Hepatic stellate cell (primary cell): ENCODE measurements around the gene FDCSP.
A peak's percentile ranks its signal among the peaks of the same experiment; 100 is the strongest.
"Not testable (repeated sequence)": the region's sequence is repeated elsewhere in the genome, so short reads cannot be mapped to it uniquely, and the experiment has no call there.

Experiments
- DNase-seq: peaks from one replicate; pipeline ENCODE4 v3.0.0; 2011; ENCODE audit warnings: low spot score

Gene FDCSP

GRCh38 chr4:70225824-70226223 lies at the start of gene FDCSP:
Gene FDCSP, plus strand, starts transcription at chr4:70226124. Its CDS starts 5,071 bp downstream, at chr4:70231195.
- DNase-seq: no peak

- no peak for DNase-seq
Measured at GRCh38 chr4:70177090-70177489, 48.8 kb upstream of the FDCSP start.

DNA sequence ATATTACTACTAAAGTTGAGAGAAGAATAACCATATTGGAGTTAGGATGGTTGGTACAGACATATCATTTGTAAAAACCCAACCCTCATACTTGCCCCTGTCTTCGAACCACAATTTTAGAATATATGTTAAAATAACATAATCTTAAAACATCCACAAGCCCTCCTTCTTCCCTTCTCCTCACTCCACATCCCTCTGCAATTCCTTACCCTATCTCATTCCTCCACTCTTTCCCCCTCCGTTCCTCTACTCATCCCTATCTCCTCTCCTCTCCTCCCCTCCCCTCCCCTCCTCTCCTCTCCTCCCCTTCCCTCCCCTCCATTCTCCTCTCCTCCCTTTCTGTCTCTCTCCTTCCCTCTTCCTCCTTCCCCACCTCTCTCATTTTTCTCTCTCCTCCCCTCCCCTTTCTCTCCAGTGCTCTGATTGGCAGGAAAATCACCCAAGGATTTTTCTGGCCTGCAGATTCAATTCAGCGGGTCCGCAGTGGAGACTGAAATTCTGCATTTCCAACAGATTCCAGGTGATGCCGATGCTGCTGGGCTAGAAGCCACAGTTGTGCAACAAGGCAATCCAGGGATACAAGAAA lies 47.8 kb upstream of the FDCSP start:
- DNase-seq: no peak

DNA sequence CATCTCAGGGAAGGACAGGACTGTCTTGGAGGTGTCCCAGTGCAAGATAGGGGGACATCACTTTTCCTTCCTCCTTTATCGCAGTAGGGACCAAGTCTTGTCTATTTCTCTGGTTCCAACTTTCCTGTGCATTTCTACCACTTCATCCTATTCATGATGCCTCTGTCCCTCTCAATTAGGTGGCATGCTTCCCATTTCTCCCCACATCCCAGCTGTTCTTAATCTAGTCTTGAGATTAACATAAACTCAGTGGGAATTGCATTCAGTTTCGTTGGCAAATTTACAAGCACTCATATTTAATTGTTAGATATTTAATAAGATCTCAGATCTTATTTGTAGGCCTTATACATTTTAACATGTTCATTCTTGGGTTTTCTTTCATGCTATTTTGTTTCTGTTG lies 46.1 kb upstream of the FDCSP start:
- DNase-seq: no peak

DNA sequence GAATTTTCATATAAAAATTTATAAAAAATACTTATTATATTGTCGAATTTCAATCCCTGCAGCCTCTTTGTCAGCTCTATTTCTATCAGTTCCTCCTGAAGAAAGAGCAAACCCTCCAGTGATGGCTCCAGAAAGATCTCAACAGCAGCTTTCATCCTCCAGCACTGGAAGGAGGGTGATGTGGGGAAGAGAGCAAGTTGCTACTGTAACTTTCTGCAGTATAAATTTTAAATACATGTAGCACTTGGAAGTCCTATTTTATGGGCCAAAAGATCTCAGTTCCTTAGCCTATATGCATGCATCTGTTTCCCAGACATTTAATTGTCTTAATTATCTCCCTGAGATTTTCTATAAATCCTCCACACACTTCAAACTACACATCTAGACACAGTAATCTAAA lies 44.1 kb upstream of the FDCSP start:
- no peak for DNase-seq

DNA sequence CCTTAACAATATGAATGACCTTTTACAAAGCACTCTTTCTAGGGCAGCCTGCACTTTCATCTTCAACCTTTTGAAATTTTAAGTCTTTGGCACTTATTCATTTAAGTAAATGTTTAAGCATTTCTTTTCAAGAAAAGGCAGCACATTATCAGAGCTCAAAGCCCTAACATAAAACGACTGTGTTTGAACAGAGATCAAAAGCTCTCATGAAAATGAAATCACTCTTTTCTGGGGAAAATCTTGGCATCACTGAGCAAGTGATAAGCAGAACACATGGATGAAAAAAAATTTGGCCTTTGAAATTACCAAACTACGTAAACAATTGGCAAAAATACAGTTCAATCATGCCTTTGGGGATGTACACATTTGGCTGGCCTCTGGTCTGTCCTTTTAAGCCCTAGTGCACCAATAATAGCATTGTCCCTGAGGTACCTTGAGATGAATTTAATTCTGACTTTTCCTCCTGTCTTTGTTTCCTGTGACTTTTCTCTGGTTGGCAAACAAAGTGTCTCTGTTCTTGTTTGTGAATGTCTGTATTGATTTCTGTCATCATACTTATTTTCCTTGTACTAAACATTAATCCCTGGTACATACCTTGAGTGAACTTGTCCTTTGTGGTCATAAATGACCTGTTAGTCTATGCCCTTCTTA lies 43.3 kb upstream of the FDCSP start:
- no peak for DNase-seq

- DNase-seq: peak; percentile 1
Measured at GRCh38 chr4:70183168-70183939, 42.6 kb upstream of the FDCSP start.

DNA sequence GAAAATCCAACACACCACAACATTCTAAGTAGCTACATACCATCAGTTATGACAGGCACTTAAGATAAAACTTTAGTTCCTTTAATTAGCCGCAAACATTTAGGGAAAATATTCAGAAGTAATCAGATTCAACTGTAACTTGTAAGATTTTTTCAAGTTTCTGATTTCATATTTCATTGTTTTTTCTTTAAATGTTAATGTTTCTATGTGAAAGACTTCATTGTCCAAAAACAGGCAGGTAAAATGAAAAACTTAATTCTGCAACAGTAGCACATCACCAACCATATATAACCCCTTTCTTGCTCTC lies 42.0 kb upstream of the FDCSP start:
- no peak for DNase-seq

GRCh38 chr4:70187216-70187615 lies 38.7 kb upstream of the FDCSP start:
- DNase-seq: no peak

GRCh38 chr4:70190579-70190978 lies 35.3 kb upstream of the FDCSP start:
- DNase-seq: no peak

DNA sequence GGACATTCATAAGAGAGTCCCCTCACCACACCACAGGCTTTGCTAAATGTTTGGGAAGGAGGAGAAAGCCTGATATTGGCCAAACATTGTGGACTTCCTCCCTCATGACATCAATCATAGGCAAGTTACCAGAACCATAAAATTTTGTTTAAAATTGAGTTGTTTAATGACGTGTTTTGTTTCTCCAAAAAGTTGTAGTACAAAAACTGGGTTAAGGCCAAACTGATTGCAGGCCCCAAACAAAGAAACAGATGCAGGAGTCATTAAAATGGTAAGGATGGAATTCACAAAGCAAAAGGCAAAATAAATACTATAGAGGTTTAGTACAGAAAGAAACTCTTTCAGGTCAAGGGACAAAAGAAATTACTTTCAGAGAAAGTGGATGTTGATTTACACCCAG lies 34.3 kb upstream of the FDCSP start:
- DNase-seq: no peak

GRCh38 chr4:70192895-70193294 lies 33.0 kb upstream of the FDCSP start:
- no peak for DNase-seq

- DNase-seq: no peak
Measured at GRCh38 chr4:70195425-70195824, 30.5 kb upstream of the FDCSP start, which contains the start of gene ODAM. Gene ODAM, plus strand, starts transcription at chr4:70195725. Its CDS starts 819 bp downstream, at chr4:70196544.

GRCh38 chr4:70196857-70197256 lies 29.1 kb upstream of the FDCSP start:
- no peak for DNase-seq

- no peak for DNase-seq
Measured at GRCh38 chr4:70197842-70198241, 28.1 kb upstream of the FDCSP start.

- no peak for DNase-seq
Measured at GRCh38 chr4:70203601-70204000, 22.3 kb upstream of the FDCSP start.

DNA sequence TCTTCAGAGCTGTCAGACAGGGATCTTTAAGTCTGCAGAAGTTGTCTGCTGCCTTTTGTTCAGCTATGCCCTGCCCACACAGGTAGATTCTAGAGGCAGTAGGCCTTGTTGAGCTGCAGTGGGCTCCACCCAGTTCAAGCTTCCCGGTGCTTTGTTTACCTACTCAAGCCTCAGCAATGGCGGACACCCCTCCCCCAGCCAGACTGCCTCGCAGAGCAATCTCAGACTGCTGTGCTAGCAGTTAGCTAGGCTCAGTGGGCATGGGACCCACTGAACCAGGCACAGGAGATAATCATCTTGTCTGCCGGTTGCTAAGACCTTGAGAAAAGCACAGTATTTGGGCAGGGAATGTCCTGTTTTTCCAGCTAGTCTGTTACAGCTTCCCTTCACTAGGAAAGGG lies 13.2 kb upstream of the FDCSP start:
- not testable (repeated sequence) for DNase-seq

GRCh38 chr4:70216109-70216508 lies 9.8 kb upstream of the FDCSP start:
- DNase-seq: not testable (repeated sequence)

DNA sequence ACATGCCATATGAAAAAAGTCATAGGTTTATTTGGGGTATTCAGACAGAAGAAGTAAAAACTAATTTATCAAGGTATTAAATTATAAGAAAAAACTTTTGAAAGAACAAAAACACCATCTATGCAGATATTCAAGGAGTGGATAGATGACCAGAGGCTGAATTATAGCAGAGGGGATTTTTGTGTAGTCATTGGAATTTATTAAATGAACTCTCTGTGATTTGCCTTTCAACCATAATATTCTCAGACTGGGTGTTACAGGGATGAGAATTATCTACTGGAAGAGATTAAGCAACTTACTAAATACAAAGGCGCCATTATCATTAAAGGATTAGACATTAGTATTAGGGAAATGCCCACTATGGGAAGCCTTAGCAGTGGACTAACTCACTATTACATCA lies 9.4 kb upstream of the FDCSP start:
- not testable (repeated sequence) for DNase-seq

DNA sequence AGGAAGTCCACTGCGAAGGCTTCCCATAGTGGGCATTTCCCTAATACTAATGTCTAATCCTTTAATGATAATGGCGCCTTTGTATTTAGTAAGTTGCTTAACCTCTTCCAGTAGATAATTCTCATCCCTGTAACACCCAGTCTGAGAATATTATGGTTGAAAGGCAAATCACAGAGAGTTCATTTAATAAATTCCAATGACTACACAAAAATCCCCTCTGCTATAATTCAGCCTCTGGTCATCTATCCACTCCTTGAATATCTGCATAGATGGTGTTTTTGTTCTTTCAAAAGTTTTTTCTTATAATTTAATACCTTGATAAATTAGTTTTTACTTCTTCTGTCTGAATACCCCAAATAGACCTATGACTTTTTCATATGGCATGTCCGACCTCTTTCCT lies 4.5 kb upstream of the FDCSP start:
- not testable (repeated sequence) for DNase-seq

DNA sequence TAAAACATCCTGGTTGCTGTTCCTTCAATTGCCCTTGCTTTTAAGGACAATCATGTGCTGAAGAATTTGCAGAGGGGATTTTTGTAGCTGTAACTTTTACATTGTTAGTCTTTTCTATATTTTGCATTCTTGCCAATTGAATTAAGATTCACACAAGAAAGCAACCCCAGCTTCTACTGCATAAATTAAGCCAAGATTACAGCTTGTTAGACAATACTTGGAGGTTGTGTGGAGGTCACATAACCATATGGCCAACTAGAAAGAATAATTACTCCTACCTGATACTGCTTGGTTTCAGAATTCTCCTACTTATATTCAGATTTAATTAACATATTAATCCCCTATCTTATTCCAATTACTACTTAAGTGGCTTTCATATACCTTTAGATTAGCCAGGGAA lies 4.1 kb upstream of the FDCSP start:
- not testable (repeated sequence) for DNase-seq

GRCh38 chr4:70236125-70236524 lies 10.2 kb downstream of the FDCSP start:
- DNase-seq: no peak

DNA sequence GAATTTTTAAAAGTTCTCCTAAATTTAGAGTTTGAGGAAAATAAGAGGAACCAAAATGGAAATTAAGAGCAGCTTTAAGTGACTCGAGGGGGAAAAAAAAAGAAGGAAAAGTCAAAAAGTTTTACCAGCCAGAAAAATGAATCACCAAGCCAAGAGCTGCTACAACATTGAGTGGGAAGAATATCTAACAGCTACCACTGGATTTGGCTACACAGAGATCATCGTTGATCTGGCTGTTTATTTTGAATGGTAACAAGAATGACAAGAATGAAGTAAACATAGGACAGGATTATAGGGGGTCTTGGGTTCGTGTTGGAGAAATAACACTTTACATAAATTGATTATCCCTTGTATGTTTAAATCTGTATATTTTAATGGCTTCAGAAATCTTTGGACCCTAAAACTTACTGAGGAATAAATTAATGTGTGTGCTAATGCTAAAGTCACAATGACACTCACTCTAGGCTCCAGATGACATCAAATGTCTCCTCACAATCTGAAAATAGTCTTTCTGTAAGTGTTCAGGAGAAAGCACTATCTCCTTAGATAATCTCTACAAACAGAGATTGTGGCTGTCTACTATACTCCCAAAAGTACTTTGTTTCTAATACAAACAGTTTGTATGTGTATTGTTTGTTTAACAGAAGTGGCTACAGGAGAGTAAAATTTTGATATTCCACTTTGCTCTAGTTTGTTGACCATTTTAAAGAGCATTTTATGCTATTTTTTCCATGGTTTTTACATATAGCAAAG lies 13.4 kb downstream of the FDCSP start:
- DNase-seq: no peak
